A673 (cell line): Measurements from ENCODE around the gene TBC1D5. TPM values are rescaled to one million over a fixed set of nuclear protein-coding genes. Genes with fewer than 3 reads are reported as not detected.

Experiments
- BruUV-seq: library from RNA; stranded (reverse); fragments of 400-500 nt; replicated peaks from 2 replicates; lab custom pipeline; 2021; lab: Mats Ljungman, UMichigan
- CTCF ChIA-PET: fragments of 300-600 bp; sonication (Branson Sonifier 250); formaldehyde crosslinking; loops from one replicate; lab custom pipeline; 2022; ENCODE audit warnings: antibody characterized with exemption; lab: Charles Lee
- POLR2A ChIA-PET: fragments of 300-600 bp; sonication (Branson Sonifier 250); formaldehyde crosslinking; loops from one replicate; lab custom pipeline; 2022; ENCODE audit warnings: antibody characterized with exemption; ENCODE audit not compliant: low non-redundant PET; lab: Charles Lee
- DNase-seq: peaks from one replicate; pipeline ENCODE4 v3.0.0-alpha.2; 2015; ENCODE audit warnings: low spot score
- H3K27ac ChIP-seq: fragments of 200-600 bp; sonication (generic); 2 replicates; pipeline ENCODE4 v1.5.1; 2016; ENCODE audit warnings: mixed run types, low read depth, mild to moderate bottlenecking, mixed read lengths, antibody characterized with exemption, low read length; ENCODE audit not compliant: poor library complexity, severe bottlenecking
- H3K27me3 ChIP-seq: fragments of 200-600 bp; sonication (generic); replicated peaks from 2 replicates; pipeline ENCODE4 v1.6.1; 2017; ENCODE audit warnings: mixed run types, low read depth, mild to moderate bottlenecking, mixed read lengths, antibody characterized with exemption, low read length; ENCODE audit not compliant: insufficient read depth, poor library complexity
- H3K36me3 ChIP-seq: fragments of 200-600 bp; sonication (generic); 2 replicates; pipeline ENCODE4 v1.6.1; 2016; ENCODE audit warnings: mixed run types, mild to moderate bottlenecking, mixed read lengths, antibody characterized with exemption, low read length; ENCODE audit not compliant: insufficient read depth, poor library complexity, severe bottlenecking
- H3K4me1 ChIP-seq: fragments of 200-600 bp; sonication (generic); 2 replicates; pipeline ENCODE4 v1.6.1; 2017; ENCODE audit warnings: mixed run types, mild to moderate bottlenecking, mixed read lengths, antibody characterized with exemption, low read length; ENCODE audit not compliant: insufficient read depth, poor library complexity, severe bottlenecking
- H3K4me3 ChIP-seq: fragments of 200-600 bp; sonication (generic); 2 replicates; pipeline ENCODE4 v1.5.1; 2016; ENCODE audit warnings: low read depth, mixed run types, mild to moderate bottlenecking, mixed read lengths, low read length; ENCODE audit not compliant: poor library complexity, severe bottlenecking
- H3K9me3 ChIP-seq: fragments of 200-600 bp; sonication (generic); 2 replicates; pipeline ENCODE4 v1.6.1; 2016; ENCODE audit warnings: mixed run types, low read depth, mild to moderate bottlenecking, mixed read lengths, antibody characterized with exemption, low read length; ENCODE audit not compliant: poor library complexity, severe bottlenecking
- EZH2 ChIP-seq: fragments of 200-600 bp; sonication (generic); IDR thresholded peaks from 2 replicates; pipeline ENCODE4 v1.6.1; 2017; ENCODE audit warnings: borderline replicate concordance, low read depth, mild to moderate bottlenecking, mixed read lengths, antibody characterized with exemption, low read length; ENCODE audit not compliant: poor library complexity, severe bottlenecking
- intact Hi-C: fragments of 100-400 bp; cut with micrococcal nuclease; formaldehyde crosslinking; loops from one replicate; pipeline ENCODE4 v1.10.0; 2022; ENCODE audit not compliant: unreplicated experiment
- total RNA-seq: library from RNA; stranded (reverse); gene quantifications from 2 replicates; pipeline ENCODE4 v1.2.3, GENCODE V29; 2021
- TF ChIP-seq, protein P1 (sequence below): fragments of 300-800, 200-600 bp; sonication (generic); conservative IDR thresholded peaks from 2 replicates; pipeline ENCODE4 v1.5.1; 2017; ENCODE audit warnings: low read depth, mild to moderate bottlenecking, antibody characterized with exemption, low read length, moderate library complexity, mixed read lengths

Gene TBC1D5
- total RNA-seq, 1 experiment from 2014 or later = 40.7 TPM

DNA sequence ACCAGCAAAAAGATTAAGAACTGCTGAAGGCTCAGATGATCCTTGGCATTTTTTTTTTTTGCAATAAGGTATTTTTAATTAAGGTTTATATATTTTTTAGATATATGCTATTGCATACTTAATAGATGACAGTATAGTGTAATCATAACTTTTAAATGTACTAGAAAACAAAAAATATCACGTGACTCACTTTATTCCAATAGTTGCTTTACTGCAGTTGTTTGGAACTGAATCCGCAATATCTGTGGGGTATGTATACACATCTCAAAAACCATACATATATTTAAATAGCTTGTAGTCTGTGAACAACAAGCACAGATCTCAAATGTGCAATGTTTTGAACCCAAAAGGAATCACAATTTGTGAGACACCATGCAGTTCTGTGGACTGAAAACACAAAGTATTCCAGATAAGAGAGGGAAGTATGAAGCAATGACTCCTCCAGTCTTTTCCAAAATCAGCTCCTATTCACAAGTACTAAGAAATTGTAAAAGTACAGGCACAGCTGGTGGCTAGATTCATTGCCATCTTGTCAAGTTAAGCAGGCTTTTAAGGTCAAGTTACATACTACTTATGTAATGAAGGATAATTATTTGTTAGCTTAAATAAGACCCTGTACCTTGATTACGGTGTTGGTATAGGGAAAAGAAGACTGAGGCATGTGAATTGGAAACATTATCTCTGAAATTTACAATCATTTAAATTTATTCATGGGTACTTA is 331.1 kb downstream of the TBC1D5 start:
- Histone ChIP-seq H3K36me3 (no peaks in the 10 kb centered on the region), H3K27ac (no peak overlapping the region), H3K4me3 (no peak overlapping the region), H3K27me3 (no peaks in the 10 kb centered on the region), H3K4me1 (no peaks in the 10 kb centered on the region), H3K9me3 (no peaks in the 10 kb centered on the region)
- DNase-seq = no peak
- ChIA-PET CTCF (no interaction called here), POLR2A (no interaction called here)
- intact Hi-C loops = no loop called here
- BruUV-seq = no TSS peak
- TF ChIP-seq, protein P1, sequence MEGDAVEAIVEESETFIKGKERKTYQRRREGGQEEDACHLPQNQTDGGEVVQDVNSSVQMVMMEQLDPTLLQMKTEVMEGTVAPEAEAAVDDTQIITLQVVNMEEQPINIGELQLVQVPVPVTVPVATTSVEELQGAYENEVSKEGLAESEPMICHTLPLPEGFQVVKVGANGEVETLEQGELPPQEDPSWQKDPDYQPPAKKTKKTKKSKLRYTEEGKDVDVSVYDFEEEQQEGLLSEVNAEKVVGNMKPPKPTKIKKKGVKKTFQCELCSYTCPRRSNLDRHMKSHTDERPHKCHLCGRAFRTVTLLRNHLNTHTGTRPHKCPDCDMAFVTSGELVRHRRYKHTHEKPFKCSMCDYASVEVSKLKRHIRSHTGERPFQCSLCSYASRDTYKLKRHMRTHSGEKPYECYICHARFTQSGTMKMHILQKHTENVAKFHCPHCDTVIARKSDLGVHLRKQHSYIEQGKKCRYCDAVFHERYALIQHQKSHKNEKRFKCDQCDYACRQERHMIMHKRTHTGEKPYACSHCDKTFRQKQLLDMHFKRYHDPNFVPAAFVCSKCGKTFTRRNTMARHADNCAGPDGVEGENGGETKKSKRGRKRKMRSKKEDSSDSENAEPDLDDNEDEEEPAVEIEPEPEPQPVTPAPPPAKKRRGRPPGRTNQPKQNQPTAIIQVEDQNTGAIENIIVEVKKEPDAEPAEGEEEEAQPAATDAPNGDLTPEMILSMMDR = no peak
- TF ChIP-seq EZH2 = no peak

DNA sequence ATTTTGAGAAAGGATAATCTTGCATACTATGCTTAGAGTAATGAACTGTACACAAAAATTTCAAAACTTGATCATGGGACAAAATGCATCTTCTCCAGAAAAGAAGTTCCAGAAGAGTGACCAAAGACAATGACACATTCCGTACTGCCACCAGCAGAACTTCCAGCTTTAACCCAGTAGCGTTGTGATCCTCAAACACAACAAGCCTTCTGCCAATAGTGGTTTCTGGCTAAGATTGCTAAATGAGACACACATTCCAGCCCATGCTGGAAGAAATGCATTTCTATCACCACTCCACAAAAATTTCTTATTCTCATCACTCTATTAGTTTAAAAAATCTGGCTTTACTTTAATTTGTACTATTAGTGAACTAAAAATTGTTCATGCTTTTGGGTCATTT is 334.9 kb downstream of the TBC1D5 start:
- no peaks in the 10 kb centered on the region for H3K36me3 ChIP-seq
- no TSS peak for BruUV-seq
- CTCF ChIA-PET = no interaction called here
- no peaks in the 10 kb centered on the region for H3K9me3 ChIP-seq
- H3K27ac ChIP-seq = no peak overlapping the region
- H3K4me1 ChIP-seq = no peaks in the 10 kb centered on the region
- no peak overlapping the region for H3K4me3 ChIP-seq
- intact Hi-C loops = no loop called here
- no peak for DNase-seq
- TF ChIP-seq EZH2 = no peak
- TF ChIP-seq, protein P1 = no peak
- POLR2A ChIA-PET = no interaction called here
- no peaks in the 10 kb centered on the region for H3K27me3 ChIP-seq

DNA sequence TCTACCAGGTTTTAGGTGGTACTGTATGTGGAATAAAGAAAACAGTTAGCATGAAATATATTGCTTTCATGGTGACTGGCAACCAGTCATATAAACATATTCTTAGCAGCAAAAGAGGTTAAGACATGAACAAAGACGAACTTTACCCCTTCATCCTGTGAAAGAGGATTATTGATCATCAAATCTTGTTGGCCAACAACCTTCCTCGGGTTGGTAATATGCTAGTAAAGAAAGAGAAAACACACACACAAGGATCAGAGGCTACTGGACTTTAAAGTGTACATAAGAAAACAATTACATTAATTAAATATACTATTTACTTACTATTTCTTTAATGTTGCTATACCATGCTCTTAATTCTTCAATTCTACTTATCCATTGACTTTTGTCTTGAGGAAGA is 337.9 kb downstream of the TBC1D5 start:
- H3K36me3 ChIP-seq = no peaks in the 10 kb centered on the region
- intact Hi-C loops = no loop called here
- TF ChIP-seq EZH2 = no peak
- TF ChIP-seq, protein P1 = no peak
- ChIA-PET POLR2A (no interaction called here), CTCF (no interaction called here)
- no peaks in the 10 kb centered on the region for H3K9me3 ChIP-seq
- no peak overlapping the region for H3K27ac ChIP-seq
- BruUV-seq = no TSS peak
- H3K27me3 ChIP-seq = no peaks in the 10 kb centered on the region
- DNase-seq = no peak
- H3K4me3 ChIP-seq = no peak overlapping the region
- H3K4me1 ChIP-seq = no peaks in the 10 kb centered on the region
